Measurements from ENCODE around the gene TRAPPC3L. TPM values are rescaled to one million over a fixed set of nuclear protein-coding genes. Genes with fewer than 3 reads are reported as not detected.

TRAPPC3L gene
- total and polyA plus RNA-seq, 9 of the 15 experiments (the other 6 are each of a cell fraction or from before 2014, with no cell fraction given), result not detected

DNA sequence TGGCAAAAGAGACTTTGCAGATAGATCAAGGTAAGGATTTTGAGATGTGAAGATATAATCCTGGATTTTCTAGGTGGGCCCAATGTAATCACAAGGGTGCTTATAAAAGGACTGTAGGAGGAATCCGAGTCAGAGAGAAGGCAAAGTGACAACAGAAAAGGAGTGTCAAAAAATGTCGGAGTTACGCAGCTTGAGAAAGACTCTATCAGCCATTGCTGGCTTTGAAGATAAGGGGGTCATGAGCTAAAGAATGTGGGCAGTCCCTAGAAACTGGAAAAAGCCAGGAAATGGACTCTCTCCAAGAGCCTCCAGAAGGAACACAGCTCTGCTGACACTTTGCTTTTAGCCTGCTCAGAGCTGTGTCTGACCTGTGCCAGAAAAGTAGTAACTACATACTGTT, 17.1 kb upstream of the TRAPPC3L start (continued):
- TF ChIP-seq TEAD4 (IDR thresholded peaks at IDR 0.05; ENCODE audit: low read length) (peak; percentile 84), TEAD4 (CRISPR knock-in tag; IDR thresholded peaks at IDR 0.05; ENCODE audit: borderline replicate concordance) (no peak), ZNF77 (CRISPR knock-in tag; IDR thresholded peaks at IDR 0.05) (no peak), HMG20B (CRISPR knock-in tag; IDR thresholded peaks at IDR 0.05) (no peak), TCF3 (CRISPR knock-in tag; IDR thresholded peaks at IDR 0.05) (peak; percentile 83), JUND (IDR thresholded peaks at IDR 0.05; ENCODE audit: borderline replicate concordance, low read depth, low read length) (no peak), JUND (tag; IDR thresholded peaks at IDR 0.05; ENCODE audit: borderline replicate concordance, low read depth, low read length) (peak; percentile 39; the same call in 1 of the 3 replicates), ZKSCAN1 (IDR thresholded peaks at IDR 0.05; ENCODE audit: low read depth, low read length) (no peak), SMARCB1 (IDR thresholded peaks at IDR 0.05; ENCODE audit: insufficient read length, low read depth) (no peak), BCOR (IDR thresholded peaks at IDR 0.05) (no peak; the same call in 1 of the 2 replicates), FIP1L1 (IDR thresholded peaks at IDR 0.05; ENCODE audit: low read depth, low read length, poor library complexity, severe bottlenecking) (no peak), ZNF398 (CRISPR knock-in tag; IDR thresholded peaks at IDR 0.05) (no peak), KLF6 (CRISPR knock-in tag; IDR thresholded peaks at IDR 0.05; ENCODE audit: borderline replicate concordance) (no peak), KAT7 (CRISPR knock-in tag; IDR thresholded peaks at IDR 0.05; ENCODE audit: borderline replicate concordance) (no peak), TEAD1 (CRISPR knock-in tag; IDR thresholded peaks at IDR 0.05) (peak in 1 of 2 experiments; percentile 65; a peak in 2 of 4 replicates), FOXA1 (IDR thresholded peaks at IDR 0.05; ENCODE audit: borderline replicate concordance) (no peak), ZKSCAN3 (CRISPR knock-in tag; IDR thresholded peaks at IDR 0.05) (no peak), ELF1 (tag; IDR thresholded peaks at IDR 0.05) (no peak), HDAC2 (IDR thresholded peaks at IDR 0.05) (0 out of 2 replicates have a peak, but pooled peaks have one; percentile 27), ELF4 (CRISPR knock-in tag; IDR thresholded peaks at IDR 0.05) (no peak), NBN (IDR thresholded peaks at IDR 0.05; ENCODE audit: low read depth) (no peak), MAFG (tag; conservative IDR thresholded peaks at IDR 0.05) (no peak), SIN3B (IDR thresholded peaks at IDR 0.05; ENCODE audit: low read depth) (no peak), FUS (optimal IDR thresholded peaks at IDR 0.05; ENCODE audit: low read depth, low read length) (no peak)
- TF ChIP-seq, protein P1, sequence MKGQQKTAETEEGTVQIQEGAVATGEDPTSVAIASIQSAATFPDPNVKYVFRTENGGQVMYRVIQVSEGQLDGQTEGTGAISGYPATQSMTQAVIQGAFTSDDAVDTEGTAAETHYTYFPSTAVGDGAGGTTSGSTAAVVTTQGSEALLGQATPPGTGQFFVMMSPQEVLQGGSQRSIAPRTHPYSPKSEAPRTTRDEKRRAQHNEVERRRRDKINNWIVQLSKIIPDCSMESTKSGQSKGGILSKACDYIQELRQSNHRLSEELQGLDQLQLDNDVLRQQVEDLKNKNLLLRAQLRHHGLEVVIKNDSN (CRISPR knock-in tag; IDR thresholded peaks at IDR 0.05), result no peak
- TF ChIP-seq, protein P2, sequence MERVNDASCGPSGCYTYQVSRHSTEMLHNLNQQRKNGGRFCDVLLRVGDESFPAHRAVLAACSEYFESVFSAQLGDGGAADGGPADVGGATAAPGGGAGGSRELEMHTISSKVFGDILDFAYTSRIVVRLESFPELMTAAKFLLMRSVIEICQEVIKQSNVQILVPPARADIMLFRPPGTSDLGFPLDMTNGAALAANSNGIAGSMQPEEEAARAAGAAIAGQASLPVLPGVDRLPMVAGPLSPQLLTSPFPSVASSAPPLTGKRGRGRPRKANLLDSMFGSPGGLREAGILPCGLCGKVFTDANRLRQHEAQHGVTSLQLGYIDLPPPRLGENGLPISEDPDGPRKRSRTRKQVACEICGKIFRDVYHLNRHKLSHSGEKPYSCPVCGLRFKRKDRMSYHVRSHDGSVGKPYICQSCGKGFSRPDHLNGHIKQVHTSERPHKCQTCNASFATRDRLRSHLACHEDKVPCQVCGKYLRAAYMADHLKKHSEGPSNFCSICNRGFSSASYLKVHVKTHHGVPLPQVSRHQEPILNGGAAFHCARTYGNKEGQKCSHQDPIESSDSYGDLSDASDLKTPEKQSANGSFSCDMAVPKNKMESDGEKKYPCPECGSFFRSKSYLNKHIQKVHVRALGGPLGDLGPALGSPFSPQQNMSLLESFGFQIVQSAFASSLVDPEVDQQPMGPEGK (CRISPR knock-in tag; IDR thresholded peaks at IDR 0.05; ENCODE audit: borderline replicate concordance), result no peak
